NCI-H2081 (cell line): ENCODE data around the gene KIF11.

Source experiments
- DNase-seq, 2 experiments: peaks; one replicate each; lab custom pipeline; 2025; lab: John Stamatoyannopoulos, UW

Gene KIF11

DNA sequence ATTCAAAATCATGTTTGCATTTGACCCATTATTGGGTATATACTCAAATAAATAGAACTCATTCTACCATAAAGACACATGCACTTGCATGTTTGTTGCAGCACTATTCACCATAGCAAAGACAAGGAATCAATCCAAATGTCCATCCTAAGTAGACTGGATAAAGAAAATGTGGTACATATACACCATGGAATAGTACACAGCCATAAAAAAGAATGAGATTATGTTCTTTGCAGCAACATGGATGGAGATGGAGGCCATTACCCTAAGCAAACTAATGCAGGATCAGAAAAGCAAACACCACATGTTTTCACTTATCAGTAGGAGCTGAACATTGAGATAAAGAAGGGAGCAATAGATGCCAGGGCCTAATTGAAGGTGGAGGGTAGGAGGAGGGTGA lies 84.8 kb downstream of the KIF11 start:
- DNase-seq = no peak

GRCh38 chr10:92678206-92678605 lies 85.3 kb downstream of the KIF11 start:
- no peak for DNase-seq

GRCh38 chr10:92681306-92681834 lies 88.4 kb downstream of the KIF11 start:
- DNase-seq = no peak

- DNase-seq = no peak
These were observed 95.6 kb downstream of the KIF11 start for GRCh38 chr10:92688573-92688926.

DNA sequence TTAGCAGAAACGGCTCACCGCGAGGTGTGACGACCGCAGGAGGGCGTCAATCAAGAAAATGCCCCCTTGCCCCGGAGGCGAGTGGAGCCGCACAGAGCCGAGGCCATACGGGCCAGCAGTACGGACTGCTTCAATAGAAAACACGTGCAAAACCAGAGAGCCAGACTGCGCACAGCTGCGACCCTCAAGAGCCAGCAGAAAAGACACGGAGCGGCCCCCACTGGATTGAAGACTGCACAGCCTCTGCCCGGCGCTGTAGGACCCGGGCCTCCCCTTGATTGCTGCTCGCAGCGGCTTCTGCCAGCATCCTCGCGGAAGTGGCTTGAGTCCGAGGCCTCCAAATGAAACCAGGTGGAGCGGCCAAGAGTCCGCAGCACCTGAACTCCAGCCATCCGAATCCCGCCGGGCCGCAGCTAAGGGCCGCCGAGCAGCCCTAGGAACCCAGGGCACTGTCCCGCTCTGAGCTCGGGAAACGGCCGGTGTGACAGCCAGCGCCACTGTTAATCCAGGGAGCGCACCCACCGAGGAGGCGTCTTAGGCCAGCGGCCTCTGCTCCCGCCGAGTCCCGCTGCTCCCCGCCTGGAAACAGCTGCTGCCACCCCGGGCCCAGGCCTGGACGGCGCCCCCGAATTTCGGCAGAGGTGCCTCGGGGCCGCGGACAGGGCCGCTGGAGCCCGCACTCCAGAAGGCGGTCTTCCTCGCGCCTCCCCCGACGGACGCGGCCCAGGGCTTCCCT lies 96.2 kb downstream of the KIF11 start:
- no peak for DNase-seq

- DNase-seq = peak; percentile 40 to 66
These were observed 96.8 kb downstream of the KIF11 start, which contains the start of gene HHEX for GRCh38 chr10:92689663-92690210. HHEX (plus strand) TSS chr10:92689955; CDS start chr10:92689987, 32 bp downstream.

DNA sequence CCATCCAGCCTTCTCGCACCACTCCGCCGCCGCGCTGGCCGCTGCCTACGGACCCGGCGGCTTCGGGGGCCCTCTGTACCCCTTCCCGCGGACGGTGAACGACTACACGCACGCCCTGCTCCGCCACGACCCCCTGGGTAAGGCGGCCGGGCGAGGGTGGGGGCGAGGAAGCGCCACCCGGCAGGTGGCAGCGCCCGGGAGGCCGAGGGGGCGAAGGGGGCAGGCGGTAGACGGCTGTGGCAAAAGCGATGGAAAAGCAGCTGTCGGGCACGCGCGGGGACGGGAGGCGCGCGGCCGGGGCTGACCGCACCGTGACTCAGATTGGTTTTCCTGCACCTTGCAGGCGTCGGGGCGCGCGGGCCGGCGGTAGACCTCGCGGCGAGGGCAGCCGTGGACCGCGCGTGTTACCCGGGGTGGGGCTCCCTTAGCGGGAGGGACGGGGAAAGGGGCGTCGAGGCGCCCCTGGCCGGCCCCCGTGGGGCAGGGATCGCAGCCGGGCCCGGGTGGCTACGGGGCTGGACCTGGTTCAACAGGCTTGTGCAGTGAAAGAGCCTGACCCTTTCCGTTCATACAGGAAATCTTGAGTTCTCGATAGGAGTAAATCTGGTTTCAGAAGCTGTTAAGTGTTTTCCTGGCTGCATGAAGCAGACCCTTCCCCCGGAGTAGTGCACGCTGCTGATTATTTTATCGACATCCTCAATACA lies 97.4 kb downstream of the KIF11 start:
- no peak for DNase-seq

DNA sequence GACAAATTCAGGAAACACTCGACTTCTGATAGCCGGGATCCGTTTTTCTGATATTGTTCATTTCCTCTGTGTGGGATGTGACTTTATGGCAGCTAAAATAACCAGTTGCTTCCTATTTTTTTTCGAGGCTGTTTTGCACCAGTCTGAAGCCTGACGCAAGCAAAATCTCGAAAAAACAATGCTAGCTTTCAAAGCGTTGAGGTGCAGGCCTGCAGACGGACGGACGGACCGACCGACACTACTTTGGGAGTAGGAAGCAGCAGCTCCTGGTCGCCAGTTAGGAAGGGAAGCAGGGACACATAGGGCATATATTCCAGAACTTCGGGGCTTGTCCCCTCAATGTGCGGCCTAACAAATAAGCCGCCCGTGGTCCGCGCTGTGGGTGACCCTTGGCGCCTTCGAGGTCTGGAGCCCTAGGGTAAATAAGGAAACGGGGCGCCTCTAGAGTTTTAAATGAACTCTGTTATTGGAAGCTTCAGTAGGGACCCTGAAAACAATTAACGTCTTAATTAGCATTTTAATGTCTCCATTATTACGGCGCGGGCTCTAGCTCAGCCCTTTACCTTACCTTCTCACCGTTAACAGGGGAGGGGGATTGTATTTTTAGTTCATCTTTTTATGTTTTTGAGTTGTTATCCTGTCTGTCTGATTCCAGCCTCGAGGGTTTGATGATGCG lies 98.1 kb downstream of the KIF11 start:
- DNase-seq = no peak

GRCh38 chr10:92691591-92692079 lies 98.7 kb downstream of the KIF11 start:
- DNase-seq = no peak

- DNase-seq = no peak
These were observed 99.2 kb downstream of the KIF11 start for GRCh38 chr10:92692080-92692671.

DNA sequence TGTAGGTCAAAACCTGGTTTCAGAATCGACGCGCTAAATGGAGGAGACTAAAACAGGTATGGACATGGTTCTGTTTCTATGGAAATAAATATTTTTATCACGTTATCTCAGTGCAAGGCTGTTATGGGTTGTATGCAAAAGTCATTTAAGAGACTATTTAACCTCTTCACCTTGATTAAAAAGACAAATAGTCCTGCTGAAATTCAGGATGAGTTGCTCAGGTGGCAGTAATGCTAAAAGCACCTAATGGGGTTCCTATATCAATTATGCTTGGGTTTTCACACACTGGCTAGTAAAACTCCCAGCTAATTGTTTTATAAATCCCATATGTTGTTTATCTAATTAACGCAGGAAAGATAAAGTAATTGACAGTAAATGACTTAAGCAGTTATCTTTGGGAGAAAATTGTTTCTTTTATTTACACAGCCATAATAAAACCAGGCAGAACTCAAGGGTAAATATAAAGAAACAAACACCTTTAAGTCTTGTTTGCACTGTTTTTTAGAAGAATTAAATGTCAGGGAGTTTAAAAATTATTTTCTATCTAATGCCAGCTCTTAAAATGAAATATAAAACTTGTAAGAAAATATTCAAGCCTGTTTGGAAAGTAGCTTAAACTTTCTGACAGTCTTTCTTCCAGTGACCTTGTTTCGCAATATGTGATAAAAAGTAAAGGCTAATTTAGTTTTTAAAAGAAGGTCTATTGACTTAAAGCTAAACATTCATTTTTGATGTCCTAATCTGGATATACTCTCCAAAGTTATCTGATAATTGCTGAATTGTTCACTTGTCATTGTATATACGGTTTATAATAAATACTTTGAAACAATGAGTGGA lies 100.0 kb downstream of the KIF11 start:
- peak in 1 of 2 experiments; percentile 19 for DNase-seq

DNA sequence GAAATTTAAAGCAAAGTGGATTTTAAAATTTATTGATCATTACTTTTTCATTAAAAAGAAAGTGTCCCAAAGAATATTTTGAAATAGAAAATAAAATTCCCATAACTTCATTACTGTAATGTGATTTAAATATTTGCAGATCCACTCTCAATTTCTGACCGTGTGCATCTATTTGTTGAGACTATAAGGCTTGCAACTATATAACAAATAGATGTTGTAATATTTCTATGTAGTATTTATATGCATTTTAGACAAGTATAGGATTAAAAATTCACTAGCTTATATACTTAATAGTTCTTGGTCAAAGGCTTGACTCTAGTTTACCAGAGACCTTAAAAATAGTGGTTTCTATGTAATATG lies 100.6 kb downstream of the KIF11 start:
- DNase-seq = no peak

- no peak for DNase-seq
These were observed 103.0 kb downstream of the KIF11 start for GRCh38 chr10:92695679-92696605.

GRCh38 chr10:92696606-92697383 lies 103.9 kb downstream of the KIF11 start:
- no peak for DNase-seq

GRCh38 chr10:92697663-92698511 lies 105.0 kb downstream of the KIF11 start:
- DNase-seq = no peak

GRCh38 chr10:92699193-92699517 lies 106.2 kb downstream of the KIF11 start:
- no peak for DNase-seq

DNA sequence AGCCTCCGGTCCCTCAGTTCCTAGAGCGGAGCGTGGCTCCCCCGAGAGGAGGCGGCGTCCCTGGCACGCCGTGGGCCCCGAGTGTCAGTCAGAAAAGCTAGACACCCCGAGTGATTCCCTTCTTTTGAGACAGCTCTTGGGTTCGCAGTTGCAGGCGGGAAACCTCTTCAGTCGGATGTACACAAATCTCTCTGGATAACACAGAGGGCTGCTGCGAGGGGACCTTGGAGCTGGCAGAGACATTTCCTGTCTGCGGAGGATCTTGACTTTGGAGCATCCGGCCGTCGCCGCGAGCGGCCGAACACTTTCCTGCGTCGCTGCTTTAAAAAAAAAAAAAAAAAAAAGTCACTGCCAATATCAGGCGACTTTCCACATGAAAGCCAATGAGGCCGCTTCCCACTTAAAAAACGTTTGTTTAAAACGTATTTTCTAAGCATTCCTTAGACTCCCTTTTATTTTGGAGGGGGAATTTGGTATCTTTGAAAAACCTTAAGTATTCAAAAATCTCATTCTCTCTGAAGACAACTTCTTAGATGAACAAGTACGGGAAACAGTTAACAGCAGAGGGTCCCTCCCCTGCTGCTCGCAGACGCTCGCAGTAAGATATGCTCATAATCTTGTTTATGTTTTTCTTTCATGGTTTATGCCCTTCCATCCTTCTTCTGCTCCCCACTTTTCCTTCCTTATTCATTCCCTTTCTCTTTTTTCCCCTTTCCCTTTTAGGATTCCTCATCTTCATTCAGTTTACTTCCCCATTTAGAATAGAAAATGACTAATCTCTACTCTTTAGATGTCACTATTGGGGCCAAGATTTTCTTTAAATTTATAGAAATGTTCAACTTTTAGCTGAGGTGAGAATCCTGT lies 106.8 kb downstream of the KIF11 start:
- DNase-seq = no peak
